ENCODE data around the gene SAA2.

The SAA2 gene

GRCh38 chr11:18248561-18248960, at the start of gene SAA2:
SAA2 (minus strand) TSS chr11:18248668; CDS start chr11:18248011, 657 bp downstream.
- H3K27me3 ChIP-seq (ENCODE audit: control insufficient read depth in 1 of 2, insufficient read depth in 2 of 2, low read length in 2 of 2), result no peaks in the 10 kb centered on the region
- H3K4me1 ChIP-seq (ENCODE audit: control insufficient read depth in 1 of 2, insufficient read depth in 2 of 2, low read length in 2 of 2), result peaks cover 8% of the 10 kb centered on the region in 2 donors
- no peak within 1 kb of the TSS for H3K4me3 ChIP-seq (ENCODE audit: low read depth in 1 of 2, low read length in 2 of 2)
- H3K9ac ChIP-seq (ENCODE audit: low read depth in 1 of 2, low read length in 2 of 2), result no peak within 1 kb of the TSS
- H3K27ac ChIP-seq (ENCODE audit: low read depth, low read length), result no peak within 1 kb of the TSS
- no peaks in the 10 kb centered on the region for H3K36me3 ChIP-seq (ENCODE audit: control insufficient read depth in 1 of 2, insufficient read depth in 2 of 2, low read length in 2 of 2)
- H3K9me3 ChIP-seq (ENCODE audit: control insufficient read depth in 1 of 2, low read length in 2 of 2), result no peaks in the 10 kb centered on the region

GRCh38 chr11:18295316-18295715, 46.8 kb upstream of the SAA2 start:
- Histone ChIP-seq H3K4me3 (ENCODE audit: low read depth in 1 of 2, low read length in 2 of 2) (no peak overlapping the region), H3K4me1 (ENCODE audit: control insufficient read depth in 1 of 2, insufficient read depth in 2 of 2, low read length in 2 of 2) (no peaks in the 10 kb centered on the region), H3K27me3 (ENCODE audit: control insufficient read depth in 1 of 2, insufficient read depth in 2 of 2, low read length in 2 of 2) (no peaks in the 10 kb centered on the region), H3K9ac (ENCODE audit: low read depth in 1 of 2, low read length in 2 of 2) (no peak overlapping the region), H3K9me3 (ENCODE audit: control insufficient read depth in 1 of 2, low read length in 2 of 2) (no peaks in the 10 kb centered on the region), H3K36me3 (ENCODE audit: control insufficient read depth in 1 of 2, insufficient read depth in 2 of 2, low read length in 2 of 2) (peaks cover 40 to 75% of the 10 kb centered on the region in 2 donors), H3K27ac (ENCODE audit: low read depth, low read length) (no peak overlapping the region)

GRCh38 chr11:18294862-18295261, 46.4 kb upstream of the SAA2 start:
- Histone ChIP-seq H3K36me3 (ENCODE audit: control insufficient read depth in 1 of 2, insufficient read depth in 2 of 2, low read length in 2 of 2) (peaks cover 44 to 74% of the 10 kb centered on the region in 2 donors), H3K27me3 (ENCODE audit: control insufficient read depth in 1 of 2, insufficient read depth in 2 of 2, low read length in 2 of 2) (no peaks in the 10 kb centered on the region), H3K9me3 (ENCODE audit: control insufficient read depth in 1 of 2, low read length in 2 of 2) (no peaks in the 10 kb centered on the region), H3K9ac (ENCODE audit: low read depth in 1 of 2, low read length in 2 of 2) (no peak overlapping the region), H3K27ac (ENCODE audit: low read depth, low read length) (no peak overlapping the region), H3K4me1 (ENCODE audit: control insufficient read depth in 1 of 2, insufficient read depth in 2 of 2, low read length in 2 of 2) (no peaks in the 10 kb centered on the region), H3K4me3 (ENCODE audit: low read depth in 1 of 2, low read length in 2 of 2) (no peak overlapping the region)

GRCh38 chr11:18288911-18289310, 40.4 kb upstream of the SAA2 start:
- Histone ChIP-seq H3K4me3 (ENCODE audit: low read depth in 1 of 2, low read length in 2 of 2) (no peak overlapping the region), H3K9me3 (ENCODE audit: control insufficient read depth in 1 of 2, low read length in 2 of 2) (no peaks in the 10 kb centered on the region), H3K9ac (ENCODE audit: low read depth in 1 of 2, low read length in 2 of 2) (no peak overlapping the region), H3K27ac (ENCODE audit: low read depth, low read length) (no peak overlapping the region), H3K36me3 (ENCODE audit: control insufficient read depth in 1 of 2, insufficient read depth in 2 of 2, low read length in 2 of 2) (peaks cover 40 to 63% of the 10 kb centered on the region in 2 donors), H3K4me1 (ENCODE audit: control insufficient read depth in 1 of 2, insufficient read depth in 2 of 2, low read length in 2 of 2) (no peaks in the 10 kb centered on the region), H3K27me3 (ENCODE audit: control insufficient read depth in 1 of 2, insufficient read depth in 2 of 2, low read length in 2 of 2) (no peaks in the 10 kb centered on the region)

DNA sequence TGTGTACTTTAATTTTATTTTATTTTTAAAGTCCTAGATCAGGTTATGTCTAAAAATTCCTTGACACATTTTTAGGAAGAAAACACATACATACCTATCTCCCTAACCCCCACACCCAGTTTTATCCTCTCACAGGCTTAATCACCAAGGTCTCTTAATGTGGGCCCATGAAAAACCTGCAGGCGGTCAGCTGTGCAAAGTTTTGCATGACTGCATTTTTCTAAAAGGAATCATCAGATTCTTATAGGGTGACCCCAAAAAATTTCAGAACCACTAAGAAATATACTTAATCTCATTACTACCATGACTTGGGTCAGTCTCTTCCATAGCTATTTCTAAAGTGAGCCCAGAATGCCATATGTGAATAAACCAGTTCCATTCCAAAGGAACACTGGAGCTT, 37.4 kb upstream of the SAA2 start:
- Histone ChIP-seq H3K4me1 (ENCODE audit: control insufficient read depth in 1 of 2, insufficient read depth in 2 of 2, low read length in 2 of 2) (no peaks in the 10 kb centered on the region), H3K9me3 (ENCODE audit: control insufficient read depth in 1 of 2, low read length in 2 of 2) (no peaks in the 10 kb centered on the region), H3K36me3 (ENCODE audit: control insufficient read depth in 1 of 2, insufficient read depth in 2 of 2, low read length in 2 of 2) (peaks cover 31 to 58% of the 10 kb centered on the region in 2 donors)

DNA sequence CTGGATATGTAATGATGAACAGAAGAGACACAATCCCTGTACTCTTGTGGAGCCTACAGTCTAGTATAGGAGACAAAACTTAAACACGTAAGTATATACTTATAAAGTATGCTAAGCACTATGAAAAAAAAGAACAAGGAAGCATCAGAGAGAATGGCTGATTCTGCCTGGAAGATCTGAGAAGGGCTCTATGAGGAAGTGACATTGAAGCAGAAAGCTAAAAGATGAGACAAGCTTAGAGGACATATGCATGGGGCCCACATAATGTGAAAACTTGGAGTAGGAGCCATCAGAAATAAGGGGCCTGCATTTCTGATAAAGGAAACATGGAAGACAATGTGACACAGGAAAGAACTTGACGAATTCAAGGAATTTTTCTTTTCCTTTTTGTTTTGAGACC, 34.2 kb upstream of the SAA2 start:
- Histone ChIP-seq H3K27ac (ENCODE audit: low read depth, low read length) (no peak overlapping the region), H3K36me3 (ENCODE audit: control insufficient read depth in 1 of 2, insufficient read depth in 2 of 2, low read length in 2 of 2) (peaks cover 25 to 49% of the 10 kb centered on the region in 2 donors), H3K9me3 (ENCODE audit: control insufficient read depth in 1 of 2, low read length in 2 of 2) (no peaks in the 10 kb centered on the region), H3K9ac (ENCODE audit: low read depth in 1 of 2, low read length in 2 of 2) (no peak overlapping the region), H3K4me1 (ENCODE audit: control insufficient read depth in 1 of 2, insufficient read depth in 2 of 2, low read length in 2 of 2) (no peaks in the 10 kb centered on the region), H3K27me3 (ENCODE audit: control insufficient read depth in 1 of 2, insufficient read depth in 2 of 2, low read length in 2 of 2) (no peaks in the 10 kb centered on the region), H3K4me3 (ENCODE audit: low read depth in 1 of 2, low read length in 2 of 2) (no peak overlapping the region)

More for the DNA sequence above, 37.4 kb upstream of the SAA2 start:
- no peak overlapping the region for H3K27ac ChIP-seq (ENCODE audit: low read depth, low read length)
- H3K27me3 ChIP-seq (ENCODE audit: control insufficient read depth in 1 of 2, insufficient read depth in 2 of 2, low read length in 2 of 2), result no peaks in the 10 kb centered on the region
- H3K9ac ChIP-seq (ENCODE audit: low read depth in 1 of 2, low read length in 2 of 2), result no peak overlapping the region
- no peak overlapping the region for H3K4me3 ChIP-seq (ENCODE audit: low read depth in 1 of 2, low read length in 2 of 2)

- Histone ChIP-seq H3K9me3 (ENCODE audit: control insufficient read depth in 1 of 2, low read length in 2 of 2) (no peaks in the 10 kb centered on the region), H3K27ac (ENCODE audit: low read depth, low read length) (no peak overlapping the region), H3K4me1 (ENCODE audit: control insufficient read depth in 1 of 2, insufficient read depth in 2 of 2, low read length in 2 of 2) (no peaks in the 10 kb centered on the region), H3K36me3 (ENCODE audit: control insufficient read depth in 1 of 2, insufficient read depth in 2 of 2, low read length in 2 of 2) (peaks cover 12 to 32% of the 10 kb centered on the region in 2 donors), H3K27me3 (ENCODE audit: control insufficient read depth in 1 of 2, insufficient read depth in 2 of 2, low read length in 2 of 2) (no peaks in the 10 kb centered on the region), H3K9ac (ENCODE audit: low read depth in 1 of 2, low read length in 2 of 2) (no peak overlapping the region), H3K4me3 (ENCODE audit: low read depth in 1 of 2, low read length in 2 of 2) (no peak overlapping the region)
Observed at GRCh38 chr11:18280438-18281045, 32.1 kb upstream of the SAA2 start.

DNA sequence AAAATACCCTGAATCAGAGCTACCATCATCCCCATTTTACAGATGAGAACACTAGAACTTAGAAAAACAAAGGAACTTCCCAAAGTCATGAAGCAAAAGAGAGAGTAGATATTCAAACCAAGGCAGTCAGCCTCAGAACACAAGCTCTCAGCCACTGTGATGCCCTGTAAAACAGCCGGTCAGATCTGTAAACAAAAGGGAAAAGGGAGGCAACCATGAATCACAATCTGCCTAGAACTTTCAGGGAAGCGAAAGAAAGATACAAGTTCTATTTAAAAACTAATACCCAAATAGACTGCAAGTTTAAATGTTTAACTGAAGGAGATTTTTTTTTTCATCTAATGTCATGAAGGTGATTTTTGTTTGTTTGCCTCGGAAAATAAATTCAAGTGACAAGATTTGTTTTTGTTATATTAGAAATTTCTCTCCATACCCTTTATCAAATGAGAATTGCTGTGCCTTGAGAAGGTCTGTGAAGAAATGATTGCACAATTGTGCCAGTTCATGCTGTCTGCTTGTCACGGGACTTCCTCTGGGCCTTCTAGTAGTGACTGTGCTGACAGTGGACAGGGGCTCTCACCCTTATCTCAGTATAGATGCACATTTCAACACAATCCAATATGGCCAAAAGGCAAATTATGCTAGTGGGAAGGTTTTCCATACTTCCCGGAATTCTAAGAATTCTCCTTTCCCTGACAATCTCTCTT, 29.2 kb upstream of the SAA2 start:
- H3K27ac ChIP-seq (ENCODE audit: low read depth, low read length), result no peak overlapping the region
- no peak overlapping the region for H3K9ac ChIP-seq (ENCODE audit: low read depth in 1 of 2, low read length in 2 of 2)
- H3K4me3 ChIP-seq (ENCODE audit: low read depth in 1 of 2, low read length in 2 of 2), result no peak overlapping the region
- no peaks in the 10 kb centered on the region for H3K9me3 ChIP-seq (ENCODE audit: control insufficient read depth in 1 of 2, low read length in 2 of 2)
- no peaks in the 10 kb centered on the region for H3K27me3 ChIP-seq (ENCODE audit: control insufficient read depth in 1 of 2, insufficient read depth in 2 of 2, low read length in 2 of 2)
- H3K36me3 ChIP-seq (ENCODE audit: control insufficient read depth in 1 of 2, insufficient read depth in 2 of 2, low read length in 2 of 2), result peaks cover 12 to 23% of the 10 kb centered on the region in 2 donors
- no peaks in the 10 kb centered on the region for H3K4me1 ChIP-seq (ENCODE audit: control insufficient read depth in 1 of 2, insufficient read depth in 2 of 2, low read length in 2 of 2)

DNA sequence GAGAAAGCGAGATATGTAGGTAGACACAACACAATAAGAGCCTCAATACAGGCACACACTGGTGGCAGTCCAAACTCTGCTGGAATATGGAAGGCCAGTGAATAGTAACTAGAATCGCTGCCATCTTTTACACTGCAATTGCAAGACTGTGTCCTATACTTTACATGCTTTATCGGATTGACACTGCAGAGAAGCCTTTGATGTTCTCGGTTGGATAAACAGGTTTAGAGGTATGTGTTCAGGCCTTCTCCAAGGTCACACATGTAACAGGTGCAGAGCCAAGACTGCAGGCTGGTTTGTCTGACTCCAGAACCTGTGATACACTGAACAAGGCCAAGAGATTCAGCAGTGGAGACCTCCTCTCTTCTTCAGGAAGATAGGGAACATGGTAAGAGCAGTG, 22.7 kb upstream of the SAA2 start:
- Histone ChIP-seq H3K4me3 (ENCODE audit: low read depth in 1 of 2, low read length in 2 of 2) (no peak overlapping the region), H3K9ac (ENCODE audit: low read depth in 1 of 2, low read length in 2 of 2) (no peak overlapping the region), H3K9me3 (ENCODE audit: control insufficient read depth in 1 of 2, low read length in 2 of 2) (no peaks in the 10 kb centered on the region), H3K27me3 (ENCODE audit: control insufficient read depth in 1 of 2, insufficient read depth in 2 of 2, low read length in 2 of 2) (no peaks in the 10 kb centered on the region), H3K27ac (ENCODE audit: low read depth, low read length) (no peak overlapping the region), H3K4me1 (ENCODE audit: control insufficient read depth in 1 of 2, insufficient read depth in 2 of 2, low read length in 2 of 2) (peaks cover 0 to 4% of the 10 kb centered on the region in 2 donors), H3K36me3 (ENCODE audit: control insufficient read depth in 1 of 2, insufficient read depth in 2 of 2, low read length in 2 of 2) (no peaks in the 10 kb centered on the region)

GRCh38 chr11:18270102-18270501, 21.6 kb upstream of the SAA2 start:
- H3K27ac ChIP-seq (ENCODE audit: low read depth, low read length), result no peak overlapping the region
- H3K27me3 ChIP-seq (ENCODE audit: control insufficient read depth in 1 of 2, insufficient read depth in 2 of 2, low read length in 2 of 2), result no peaks in the 10 kb centered on the region

More at GRCh38 chr11:18270102-18270501, 21.6 kb upstream of the SAA2 start:
- no peaks in the 10 kb centered on the region for H3K36me3 ChIP-seq (ENCODE audit: control insufficient read depth in 1 of 2, insufficient read depth in 2 of 2, low read length in 2 of 2)
- H3K9ac ChIP-seq (ENCODE audit: low read depth in 1 of 2, low read length in 2 of 2), result no peak overlapping the region
- no peak overlapping the region for H3K4me3 ChIP-seq (ENCODE audit: low read depth in 1 of 2, low read length in 2 of 2)
- no peaks in the 10 kb centered on the region for H3K9me3 ChIP-seq (ENCODE audit: control insufficient read depth in 1 of 2, low read length in 2 of 2)
- H3K4me1 ChIP-seq (ENCODE audit: control insufficient read depth in 1 of 2, insufficient read depth in 2 of 2, low read length in 2 of 2), result peaks cover 0 to 4% of the 10 kb centered on the region in 2 donors

All from duodenal mucosa (tissue), 2 donors.